22Rv1 (cell line): ENCODE data around the gene IL6R.
"Not testable (repeated sequence)": the region's sequence is repeated elsewhere in the genome, so short reads cannot be mapped to it uniquely, and the experiment has no call there.

ENCODE experiments used
- H3K27ac ChIP-seq: fragments of 450-650 bp; 2 replicates; pipeline ENCODE4 v1.5.1; 2017
- ZFX ChIP-seq: fragments of 450-650 bp; IDR thresholded peaks from 2 replicates; pipeline ENCODE4 v1.6.1; 2017; ENCODE audit warnings: antibody characterized with exemption, borderline replicate concordance
- TF ChIP-seq, protein P1 (sequence below): fragments of 450-650 bp; IDR thresholded peaks from 2 replicates; pipeline ENCODE4 v1.5.1; 2017; ENCODE audit warnings: mild to moderate bottlenecking

Gene IL6R

DNA sequence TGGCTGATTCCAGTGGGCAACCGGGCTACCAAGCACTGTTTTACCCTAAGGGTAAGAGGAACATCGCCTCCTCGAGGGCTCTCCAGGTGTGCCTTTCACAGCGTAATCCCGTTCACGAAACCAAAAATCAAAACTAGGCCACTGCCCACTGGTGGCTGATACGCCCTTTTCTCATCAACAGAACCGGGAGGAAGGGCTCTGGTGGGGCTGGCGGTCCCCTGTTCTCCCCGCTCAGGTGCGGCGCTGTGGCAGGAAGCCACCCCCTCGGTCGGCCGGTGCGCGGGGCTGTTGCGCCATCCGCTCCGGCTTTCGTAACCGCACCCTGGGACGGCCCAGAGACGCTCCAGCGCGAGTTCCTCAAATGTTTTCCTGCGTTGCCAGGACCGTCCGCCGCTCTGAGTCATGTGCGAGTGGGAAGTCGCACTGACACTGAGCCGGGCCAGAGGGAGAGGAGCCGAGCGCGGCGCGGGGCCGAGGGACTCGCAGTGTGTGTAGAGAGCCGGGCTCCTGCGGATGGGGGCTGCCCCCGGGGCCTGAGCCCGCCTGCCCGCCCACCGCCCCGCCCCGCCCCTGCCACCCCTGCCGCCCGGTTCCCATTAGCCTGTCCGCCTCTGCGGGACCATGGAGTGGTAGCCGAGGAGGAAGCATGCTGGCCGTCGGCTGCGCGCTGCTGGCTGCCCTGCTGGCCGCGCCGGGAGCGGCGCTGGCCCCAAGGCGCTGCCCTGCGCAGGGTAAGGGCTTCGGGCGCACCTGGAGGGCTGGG lies at the start of gene IL6R:
Gene IL6R, plus strand, starts transcription at position 360 of the 763 bp plus-strand sequence. Its CDS starts 287 bp downstream, at position 647.
- TF ChIP-seq ZFX = no peak
- TF ChIP-seq, protein P1, sequence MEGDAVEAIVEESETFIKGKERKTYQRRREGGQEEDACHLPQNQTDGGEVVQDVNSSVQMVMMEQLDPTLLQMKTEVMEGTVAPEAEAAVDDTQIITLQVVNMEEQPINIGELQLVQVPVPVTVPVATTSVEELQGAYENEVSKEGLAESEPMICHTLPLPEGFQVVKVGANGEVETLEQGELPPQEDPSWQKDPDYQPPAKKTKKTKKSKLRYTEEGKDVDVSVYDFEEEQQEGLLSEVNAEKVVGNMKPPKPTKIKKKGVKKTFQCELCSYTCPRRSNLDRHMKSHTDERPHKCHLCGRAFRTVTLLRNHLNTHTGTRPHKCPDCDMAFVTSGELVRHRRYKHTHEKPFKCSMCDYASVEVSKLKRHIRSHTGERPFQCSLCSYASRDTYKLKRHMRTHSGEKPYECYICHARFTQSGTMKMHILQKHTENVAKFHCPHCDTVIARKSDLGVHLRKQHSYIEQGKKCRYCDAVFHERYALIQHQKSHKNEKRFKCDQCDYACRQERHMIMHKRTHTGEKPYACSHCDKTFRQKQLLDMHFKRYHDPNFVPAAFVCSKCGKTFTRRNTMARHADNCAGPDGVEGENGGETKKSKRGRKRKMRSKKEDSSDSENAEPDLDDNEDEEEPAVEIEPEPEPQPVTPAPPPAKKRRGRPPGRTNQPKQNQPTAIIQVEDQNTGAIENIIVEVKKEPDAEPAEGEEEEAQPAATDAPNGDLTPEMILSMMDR = peak; percentile 72
- peak within 1 kb of the TSS; percentile 71 for H3K27ac ChIP-seq

DNA sequence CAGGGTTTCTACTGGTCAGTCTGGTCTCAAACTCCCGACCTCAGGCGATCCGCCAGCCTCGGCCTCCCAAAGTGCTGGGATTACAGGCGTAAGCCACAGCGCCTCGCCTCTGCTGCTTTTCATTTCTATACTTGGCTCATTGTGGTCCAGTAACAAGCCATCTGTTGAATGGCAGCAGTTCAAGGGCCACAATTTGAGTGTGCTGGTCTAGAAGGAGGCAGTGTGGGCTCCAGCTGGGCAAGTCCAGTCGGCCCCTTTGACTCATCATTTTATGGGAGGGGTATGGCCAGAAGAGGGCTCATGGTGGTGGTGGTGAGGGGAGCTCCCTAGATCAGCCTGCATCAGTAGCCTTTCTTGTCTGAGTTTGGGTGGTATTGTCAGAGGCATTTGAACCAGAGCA lies 46.6 kb upstream of the IL6R start:
- TF ChIP-seq, protein P1 = no peak
- TF ChIP-seq ZFX = no peak
- H3K27ac ChIP-seq = no peak overlapping the region

DNA sequence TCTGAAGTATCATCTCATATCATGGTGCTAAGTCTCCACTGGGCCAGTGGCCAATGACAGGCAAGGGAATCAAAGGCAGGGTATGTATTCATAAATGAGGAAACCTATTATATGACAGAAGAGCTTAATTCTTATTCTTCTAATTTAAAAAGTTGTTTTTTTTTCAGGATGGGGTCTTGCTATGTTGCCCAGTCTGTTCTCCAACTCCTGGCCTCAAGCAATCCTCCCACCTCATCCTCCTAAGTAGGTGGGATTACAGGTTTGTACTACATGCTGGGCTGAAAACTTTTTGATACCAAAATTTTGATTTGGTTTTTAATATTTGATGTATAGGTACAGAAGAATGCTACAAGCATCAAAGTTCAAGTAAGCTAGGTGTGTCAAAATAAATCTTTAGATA lies 44.9 kb upstream of the IL6R start:
- no peak for TF ChIP-seq ZFX
- TF ChIP-seq, protein P1 = no peak
- no peak overlapping the region for H3K27ac ChIP-seq

DNA sequence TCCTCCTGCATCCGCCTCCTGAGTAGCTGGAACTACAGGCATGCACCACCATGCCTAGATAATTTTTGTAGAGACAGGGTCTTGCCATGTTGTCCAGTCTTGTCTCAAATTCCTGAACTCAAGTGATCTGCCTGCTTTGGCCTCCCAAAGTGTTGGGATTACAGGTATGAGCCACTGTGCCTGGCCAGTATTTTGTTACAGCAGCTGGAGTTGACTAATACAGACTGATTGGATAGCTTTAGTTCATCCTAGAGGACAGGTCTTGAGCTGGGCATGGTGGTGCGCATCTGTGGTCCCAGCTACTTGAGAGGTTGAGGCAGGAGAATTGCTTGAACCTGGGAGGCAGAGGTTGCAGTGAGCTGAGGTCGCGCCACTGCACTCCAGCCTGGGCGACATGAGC lies 44.3 kb upstream of the IL6R start:
- not testable (repeated sequence) for H3K27ac ChIP-seq

DNA sequence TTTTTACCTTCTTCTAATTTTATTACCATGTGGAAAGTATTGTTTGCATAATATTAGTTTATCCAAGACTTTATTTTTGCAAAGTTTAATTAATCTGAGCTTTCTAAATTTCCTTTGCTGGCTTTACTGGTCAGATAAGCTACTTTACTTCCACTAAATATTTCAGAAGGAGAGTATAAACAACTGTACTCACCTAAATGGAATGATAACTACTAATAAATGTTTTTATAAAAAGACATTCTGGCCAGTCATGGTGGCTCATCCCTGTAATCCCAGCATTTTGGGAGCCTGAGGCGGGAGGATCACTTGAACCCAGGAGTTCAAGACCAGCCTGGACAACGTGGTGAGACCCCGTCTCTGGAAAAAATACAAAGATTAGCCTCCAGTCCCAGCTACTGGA lies 43.8 kb upstream of the IL6R start:
- no peak for TF ChIP-seq ZFX
- TF ChIP-seq, protein P1 = no peak
- no peak overlapping the region for H3K27ac ChIP-seq

DNA sequence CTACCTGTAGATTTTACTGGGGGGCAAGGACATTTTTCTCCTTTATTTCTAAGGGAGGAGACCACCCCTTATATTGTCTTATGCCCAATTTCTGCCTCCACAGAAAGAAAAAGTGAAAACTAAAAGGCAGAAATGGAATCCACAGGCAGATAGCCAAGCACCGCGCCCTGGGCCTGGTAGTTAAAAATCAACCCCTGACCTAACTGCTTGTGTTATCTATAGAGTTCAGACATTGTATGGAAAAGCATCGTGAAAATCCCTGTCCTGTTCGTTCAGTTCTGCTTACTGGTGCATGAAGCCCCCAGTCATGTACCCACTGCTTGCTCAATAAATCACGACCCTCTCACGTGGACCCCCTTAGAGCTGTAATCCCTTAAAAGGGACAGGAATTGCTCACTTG lies 33.7 kb upstream of the IL6R start:
- TF ChIP-seq, protein P1 = no peak
- TF ChIP-seq ZFX = no peak
- H3K27ac ChIP-seq = no peak overlapping the region

DNA sequence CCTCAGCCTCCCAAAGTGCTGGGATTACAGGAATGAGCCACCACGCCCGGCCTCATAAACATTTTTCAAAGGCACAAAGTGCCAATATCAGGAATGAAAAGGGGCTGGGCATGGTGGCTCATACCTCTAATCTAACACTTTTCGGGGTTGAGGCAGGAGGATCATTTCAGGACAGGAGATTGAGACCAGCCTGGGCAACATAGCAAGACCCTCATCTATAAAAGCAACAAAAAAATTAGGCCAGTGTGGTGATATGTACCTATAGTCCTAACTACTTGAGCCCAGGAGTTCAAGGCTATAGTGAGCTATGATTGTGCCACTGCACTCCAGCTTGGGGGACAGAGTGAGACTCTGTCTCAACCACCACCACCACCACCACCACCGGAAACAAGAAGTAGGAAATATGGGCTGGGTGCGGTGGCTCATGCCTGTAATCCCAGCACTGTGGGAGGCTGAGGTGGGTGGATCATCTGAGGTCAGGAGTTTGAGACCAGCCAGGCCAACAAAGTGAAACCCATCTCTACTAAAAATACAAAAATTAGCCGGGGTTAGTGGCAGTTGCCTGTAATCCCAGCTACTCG lies 31.3 kb upstream of the IL6R start:
- not testable (repeated sequence) for H3K27ac ChIP-seq

DNA sequence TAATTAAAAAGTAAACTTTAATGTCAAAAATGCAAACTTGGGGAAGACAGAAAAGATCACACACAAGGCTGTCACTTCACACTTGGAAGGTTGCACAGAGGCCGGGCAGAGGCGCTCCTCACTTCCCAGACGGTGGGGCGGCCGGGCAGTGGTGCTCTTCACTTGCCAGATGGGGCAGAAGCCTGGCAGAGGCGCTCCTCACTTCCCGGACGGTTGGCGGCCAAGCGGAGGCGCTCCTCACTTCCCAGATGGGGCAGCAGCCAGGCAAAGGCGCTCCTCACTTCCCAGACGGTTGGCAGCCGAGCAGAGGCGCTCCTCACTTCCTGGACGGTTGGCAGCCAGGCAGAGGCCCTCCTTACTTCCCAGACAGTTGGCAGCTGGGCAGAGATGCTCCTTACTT lies 25.8 kb upstream of the IL6R start:
- H3K27ac ChIP-seq = no peak overlapping the region
- no peak for TF ChIP-seq ZFX
- TF ChIP-seq, protein P1 = no peak
